Measurements from ENCODE around the gene ARFRP1. TPM values are rescaled to one million over a fixed set of nuclear protein-coding genes. Genes with fewer than 3 reads are reported as not detected.

ARFRP1 gene
- total and polyA plus RNA-seq, 12 donors: 34.9 to 59.1 (median 40.0) TPM

- peaks cover 0 to 26% (median 5%) of the 10 kb centered on the region in 9 donors for H3K36me3 ChIP-seq
- DNase-seq: peak in 1 of 2 donors; percentile 7
- peak overlapping the region in 2 of 10 donors; percentile 7 to 44 for H3K27ac ChIP-seq
- H3K27me3 ChIP-seq: no peaks in the 10 kb centered on the region
- no peak for ATAC-seq
- intact Hi-C loops (cut with DNase I): no loop called here
- 86 to 87% methylated on average over 24 of the region's 24 CpGs for WGBS, 2 donors
- H3K4me3 ChIP-seq: no peak overlapping the region
- TF ChIP-seq CTCF (IDR thresholded peaks at IDR 0.05): no peak
- peaks cover 28 to 56% (median 48%) of the 10 kb centered on the region in 9 donors for H3K4me1 ChIP-seq
- H3K9me3 ChIP-seq: no peaks in the 10 kb centered on the region
Observed at GRCh38 chr20:63690898-63691710, 16.7 kb downstream of the ARFRP1 start.

- WGBS, 2 donors: 92 to 93% methylated on average over 36 to 40 of the region's 40 CpGs
- H3K36me3 ChIP-seq: peaks cover 0 to 23% (median 5%) of the 10 kb centered on the region in 9 donors
- peaks cover 27 to 57% (median 46%) of the 10 kb centered on the region in 9 donors for H3K4me1 ChIP-seq
- ATAC-seq: no peak
- H3K4me3 ChIP-seq: no peak overlapping the region
- DNase-seq: no peak
- intact Hi-C loops (cut with DNase I): no loop called here
- H3K9me3 ChIP-seq: no peaks in the 10 kb centered on the region
- H3K27ac ChIP-seq: peak overlapping the region in 1 of 10 donors; percentile 96
- TF ChIP-seq CTCF (IDR thresholded peaks at IDR 0.05): no peak
- no peaks in the 10 kb centered on the region for H3K27me3 ChIP-seq
Observed at GRCh38 chr20:63690003-63690897, 17.5 kb downstream of the ARFRP1 start.

- H3K4me3 ChIP-seq: no peak overlapping the region
- no peaks in the 10 kb centered on the region for H3K27me3 ChIP-seq
- H3K36me3 ChIP-seq: peaks cover 0 to 15% (median 0%) of the 10 kb centered on the region in 9 donors
- WGBS, 2 donors: 93 to 95% methylated on average over 42 to 44 of the region's 44 CpGs
- H3K27ac ChIP-seq: peak overlapping the region in 7 of 10 donors; percentile 53 to 96 (median 92)
- H3K4me1 ChIP-seq: peaks cover 24 to 62% (median 37%) of the 10 kb centered on the region in 9 donors
- intact Hi-C loops (cut with DNase I): loop anchor here in 1 of 10 donors (5.0 kb wide), 1 partner anchor 363 kb away; no protein-coding TSS in a partner anchor
- H3K9me3 ChIP-seq: no peaks in the 10 kb centered on the region
- ATAC-seq (no peak), DNase-seq (peak in 1 of 2 donors; percentile 10)
- no peak for TF ChIP-seq CTCF (IDR thresholded peaks at IDR 0.05)
Observed at GRCh38 chr20:63689046-63690002, 18.5 kb downstream of the ARFRP1 start.

All from heart right ventricle (tissue), 16 donors.